ENCODE data around the gene CWF19L2.

The CWF19L2 gene

GRCh38 chr11:107293677-107294344 lies 163.8 kb downstream of the CWF19L2 start:
- no peak for DNase-seq

- DNase-seq: no peak
These were observed 175.4 kb downstream of the CWF19L2 start for GRCh38 chr11:107282195-107282594.
